Lower lobe of right lung (tissue), 2 donors: Measurements from ENCODE around the gene ASCC3. TPM values are rescaled to one million over a fixed set of nuclear protein-coding genes. Genes with fewer than 3 reads are reported as not detected.

Experiments used
- ATAC-seq, 2 donors: fragments of 200-7000 bp; cut with Tn5 transposase; one replicate each; pipeline ENCODE4 v1.9.1; 2020 to 2022; ENCODE audit warnings: mild to moderate bottlenecking in 2 of 2, moderate library complexity in 2 of 2
- DNase-seq: peaks from one replicate; pipeline ENCODE4 v3.0.0-alpha.2; 2020
- H3K27ac ChIP-seq: fragments of 200-600 bp; one replicate; pipeline ENCODE4 v1.8.0; 2022
- H3K27me3 ChIP-seq: fragments of 200-600 bp; one replicate; pipeline ENCODE4 v1.8.0; 2022; ENCODE audit warnings: low read depth
- H3K36me3 ChIP-seq: fragments of 200-600 bp; one replicate; pipeline ENCODE4 v1.8.0; 2022; ENCODE audit warnings: mild to moderate bottlenecking
- H3K4me1 ChIP-seq: fragments of 200-600 bp; one replicate; pipeline ENCODE4 v1.8.0; 2022
- H3K4me3 ChIP-seq: fragments of 200-600 bp; one replicate; pipeline ENCODE4 v1.8.0; 2022; ENCODE audit warnings: mild to moderate bottlenecking
- H3K9me3 ChIP-seq: fragments of 200-600 bp; one replicate; pipeline ENCODE4 v1.8.0; 2022
- intact Hi-C: fragments of 100-400 bp; cut with DNase I; formaldehyde crosslinking; loops from one replicate; pipeline ENCODE4 v1.11.0; 2022
- total RNA-seq: library from RNA; stranded (reverse); fragmentation: NEBNext Ultra II Directional; extraction: Animal tissue kit (Norgen Biotek cat#: 25700); gene quantifications from one replicate; pipeline ENCODE4 v1.2.1, GENCODE V29; 2021
- TF ChIP-seq, protein P1 (sequence below): fragments of 200-600 bp; IDR thresholded peaks from one replicate; pipeline ENCODE4 v1.8.0; 2022; ENCODE audit warnings: antibody characterized with exemption, mild to moderate bottlenecking
- donor health status: DM: no; HTN: yes; CAD: no; lungs with severe emphysema.

The ASCC3 gene
- total RNA-seq, 1 donor from 2014 or later: 34.8 TPM

DNA sequence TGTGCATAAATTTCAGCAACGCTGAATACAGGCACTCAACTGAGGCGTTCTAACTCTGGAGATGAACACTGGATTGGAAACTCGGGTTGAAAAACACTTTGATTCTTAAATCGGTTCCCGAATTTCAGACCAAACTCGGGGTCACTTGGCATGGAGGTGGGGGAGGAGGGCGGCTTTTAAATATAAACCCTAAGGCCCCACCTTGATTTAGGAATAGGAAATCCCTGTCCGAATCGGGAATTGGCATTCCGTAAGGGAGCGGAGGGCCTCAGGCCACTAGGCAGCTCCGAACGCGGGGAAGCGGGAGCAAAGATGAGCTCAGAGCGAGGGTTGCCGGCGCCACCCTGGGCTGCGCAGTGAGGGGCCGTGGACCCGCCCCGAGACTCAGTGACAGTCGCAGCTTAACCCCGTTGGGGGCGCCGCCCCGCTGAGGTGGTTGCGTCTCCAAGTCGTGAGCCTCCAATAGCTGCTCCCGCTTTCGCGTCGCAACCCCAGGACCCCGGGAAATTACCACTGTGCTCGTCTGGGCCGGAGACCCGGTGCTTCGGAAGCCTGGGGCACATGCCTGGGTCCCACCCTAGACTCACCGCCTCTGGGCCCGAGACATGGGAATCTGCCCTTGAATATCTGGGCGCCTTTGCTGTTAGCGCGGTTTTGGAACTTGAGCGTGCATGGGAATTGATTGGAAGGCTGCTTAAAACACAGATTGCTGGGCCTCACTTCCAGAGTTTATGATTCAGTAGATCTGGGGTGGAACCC is 411.8 kb downstream of the ASCC3 start:
- H3K27me3 ChIP-seq: peaks cover 83% of the 10 kb centered on the region
- no peak overlapping the region for H3K27ac ChIP-seq
- H3K9me3 ChIP-seq: no peaks in the 10 kb centered on the region
- no peaks in the 10 kb centered on the region for H3K36me3 ChIP-seq
- no peak overlapping the region for H3K4me3 ChIP-seq
- intact Hi-C loops: no loop called here
- TF ChIP-seq, protein P1, sequence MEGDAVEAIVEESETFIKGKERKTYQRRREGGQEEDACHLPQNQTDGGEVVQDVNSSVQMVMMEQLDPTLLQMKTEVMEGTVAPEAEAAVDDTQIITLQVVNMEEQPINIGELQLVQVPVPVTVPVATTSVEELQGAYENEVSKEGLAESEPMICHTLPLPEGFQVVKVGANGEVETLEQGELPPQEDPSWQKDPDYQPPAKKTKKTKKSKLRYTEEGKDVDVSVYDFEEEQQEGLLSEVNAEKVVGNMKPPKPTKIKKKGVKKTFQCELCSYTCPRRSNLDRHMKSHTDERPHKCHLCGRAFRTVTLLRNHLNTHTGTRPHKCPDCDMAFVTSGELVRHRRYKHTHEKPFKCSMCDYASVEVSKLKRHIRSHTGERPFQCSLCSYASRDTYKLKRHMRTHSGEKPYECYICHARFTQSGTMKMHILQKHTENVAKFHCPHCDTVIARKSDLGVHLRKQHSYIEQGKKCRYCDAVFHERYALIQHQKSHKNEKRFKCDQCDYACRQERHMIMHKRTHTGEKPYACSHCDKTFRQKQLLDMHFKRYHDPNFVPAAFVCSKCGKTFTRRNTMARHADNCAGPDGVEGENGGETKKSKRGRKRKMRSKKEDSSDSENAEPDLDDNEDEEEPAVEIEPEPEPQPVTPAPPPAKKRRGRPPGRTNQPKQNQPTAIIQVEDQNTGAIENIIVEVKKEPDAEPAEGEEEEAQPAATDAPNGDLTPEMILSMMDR: no peak
- ATAC-seq: peak in 1 of 2 donors; percentile 6
- peaks cover 13% of the 10 kb centered on the region for H3K4me1 ChIP-seq
- no peak for DNase-seq

DNA sequence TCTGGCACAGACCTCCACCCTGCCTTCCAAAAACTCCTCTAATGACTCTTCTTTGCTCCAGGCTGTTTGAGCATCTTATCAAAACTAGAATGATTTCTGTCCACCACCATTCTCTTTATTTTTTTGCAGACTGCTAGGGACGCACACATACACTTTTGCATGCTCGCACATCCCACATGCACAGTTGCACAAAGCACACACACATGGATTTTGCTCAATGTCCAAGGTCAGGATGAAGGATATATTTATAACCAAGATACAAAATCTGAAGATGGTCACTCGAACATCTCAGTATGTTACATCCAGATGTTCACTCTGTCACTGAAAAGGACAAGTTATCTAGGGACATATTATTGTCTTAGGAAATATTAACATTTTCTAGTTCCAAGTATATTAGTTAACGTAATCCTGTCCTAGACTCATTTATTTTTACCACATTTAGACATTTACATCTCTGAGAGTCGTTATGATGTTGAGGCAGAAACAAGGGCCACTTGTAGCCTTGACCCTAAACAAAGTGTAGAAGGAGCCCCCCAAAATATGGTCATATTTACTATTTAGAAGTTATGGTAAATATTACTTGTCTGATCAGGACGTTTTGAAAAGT is 413.0 kb downstream of the ASCC3 start:
- intact Hi-C loops: no loop called here
- Histone ChIP-seq H3K9me3 (no peaks in the 10 kb centered on the region), H3K4me3 (no peak overlapping the region), H3K27ac (no peak overlapping the region), H3K27me3 (peaks cover 84% of the 10 kb centered on the region), H3K36me3 (no peaks in the 10 kb centered on the region), H3K4me1 (peaks cover 18% of the 10 kb centered on the region)
- TF ChIP-seq, protein P1: no peak
- DNase-seq (no peak), ATAC-seq (no peak)

DNA sequence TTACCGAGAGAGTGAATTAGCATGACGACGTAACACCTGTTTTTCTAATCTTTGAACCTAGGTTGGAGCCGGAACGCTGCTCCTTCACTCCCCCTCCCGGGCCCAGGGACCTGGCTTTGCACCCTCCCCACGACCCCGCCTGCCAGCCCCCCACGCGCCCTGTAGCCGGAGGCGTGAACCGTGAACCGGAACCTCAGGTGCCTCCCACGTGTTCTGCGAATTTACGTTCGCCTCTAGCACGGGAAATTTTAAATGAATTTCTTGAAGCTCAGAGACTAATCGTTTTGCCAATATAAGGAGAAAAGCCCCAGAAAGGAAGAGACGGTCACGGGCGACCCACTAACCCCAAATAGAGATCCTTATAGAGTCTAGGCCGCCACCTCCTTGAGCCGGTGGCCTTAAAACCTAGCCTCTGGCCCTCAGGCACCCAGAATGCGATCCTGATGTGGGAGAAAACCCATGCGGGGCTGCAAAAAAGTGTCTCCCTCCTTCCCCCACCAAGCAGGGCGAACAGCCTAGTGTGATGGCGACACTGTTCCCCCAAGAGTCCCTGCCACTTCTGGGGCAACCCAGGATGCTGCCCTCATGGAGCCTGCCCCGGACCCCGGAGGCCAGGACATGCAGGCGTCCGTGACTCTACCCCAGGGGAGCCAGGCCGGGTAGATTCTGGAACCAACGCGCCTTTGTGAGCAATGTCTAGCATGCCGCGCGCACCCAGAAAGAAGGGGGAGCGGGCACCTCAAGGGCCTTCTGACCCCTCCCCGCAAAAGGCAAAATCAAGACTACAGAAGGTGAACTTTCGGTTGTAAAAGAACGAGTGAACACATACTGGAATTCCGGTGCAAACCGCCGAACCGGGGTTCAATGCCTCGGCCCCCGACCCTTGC is 413.8 kb downstream of the ASCC3 start:
- H3K27me3 ChIP-seq: peaks cover 92% of the 10 kb centered on the region
- intact Hi-C loops: no loop called here
- H3K9me3 ChIP-seq: no peaks in the 10 kb centered on the region
- no peak for ATAC-seq
- TF ChIP-seq, protein P1: no peak
- no peaks in the 10 kb centered on the region for H3K36me3 ChIP-seq
- no peak overlapping the region for H3K4me3 ChIP-seq
- H3K27ac ChIP-seq: no peak overlapping the region
- DNase-seq: no peak
- H3K4me1 ChIP-seq: peaks cover 18% of the 10 kb centered on the region

DNA sequence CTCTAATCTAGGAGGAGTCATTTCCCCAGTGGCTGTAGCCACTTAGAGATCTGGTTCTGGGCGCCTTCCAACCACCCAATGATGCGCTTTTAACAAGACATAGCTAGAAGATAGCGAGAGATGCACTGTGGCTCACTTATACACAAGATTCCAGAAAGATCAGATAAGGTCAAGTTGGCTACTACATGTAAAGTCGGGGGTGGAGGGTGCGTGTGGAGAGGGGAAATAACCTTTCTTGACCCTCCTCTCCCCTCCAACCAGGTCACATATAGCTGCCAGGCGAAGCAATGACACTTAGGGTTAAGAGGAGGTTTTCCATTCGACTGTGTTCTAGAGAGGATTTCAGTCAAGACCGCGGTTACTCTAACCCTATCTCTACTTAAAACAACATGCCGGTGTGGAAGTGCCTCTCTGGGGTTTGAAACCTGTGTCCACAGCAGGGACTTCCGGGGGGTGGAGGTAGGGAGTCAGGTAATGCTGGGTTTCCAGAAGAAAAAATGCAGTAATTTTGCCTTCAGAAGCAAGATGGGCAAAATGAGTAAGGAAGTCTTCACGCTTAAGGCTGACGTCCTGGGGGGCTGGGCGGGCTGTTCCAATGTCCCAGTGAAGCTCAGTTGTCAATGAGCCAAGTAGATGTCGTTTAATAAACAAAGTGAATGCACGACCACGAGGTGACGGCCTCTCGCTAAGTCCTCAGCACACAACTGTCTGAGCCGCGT is 414.6 kb downstream of the ASCC3 start:
- Histone ChIP-seq H3K4me1 (peaks cover 18% of the 10 kb centered on the region), H3K27me3 (peaks cover 99% of the 10 kb centered on the region), H3K4me3 (no peak overlapping the region), H3K9me3 (no peaks in the 10 kb centered on the region), H3K36me3 (no peaks in the 10 kb centered on the region), H3K27ac (no peak overlapping the region)
- DNase-seq (no peak), ATAC-seq (no peak)
- TF ChIP-seq, protein P1: no peak
- intact Hi-C loops: no loop called here
